ENCODE results near the gene CIBAR2. TPM values are rescaled to one million over a fixed set of nuclear protein-coding genes. Genes with fewer than 3 reads are reported as not detected.

Gene CIBAR2
- total RNA-seq, 4 donors from 2014 or later: 0.79 TPM; not detected in 3

- H3K36me3 ChIP-seq: peaks cover 0 to 11% (median 0%) of the 10 kb centered on the region in 4 donors
- intact Hi-C loops (cut with DNase I; ENCODE audit: low total_unique reads) (no loop called here), in situ Hi-C loops (cut with MboI; ENCODE audit: low pct_ligation_motif_present in 1 of 4, low pct_unique_long_range_greater_than_20kb in 1 of 4, low sequenced_read_pairs in 3 of 4) (no loop called here)
- 70% methylated on average over 33 of the region's 33 CpGs; no CpG with 5 or more reads in 1 of the 2 donors for WGBS, 2 donors (ENCODE audit: low coverage in 1 of 2)
- H3K4me1 ChIP-seq: peaks cover 0 to 11% (median 10%) of the 10 kb centered on the region in 4 donors
- no peak for TF ChIP-seq EP300 (IDR thresholded peaks at IDR 0.05; ENCODE audit: low read depth)
- TF ChIP-seq POLR2AphosphoS5 (IDR thresholded peaks at IDR 0.05): no peak
- TF ChIP-seq POLR2A (IDR thresholded peaks at IDR 0.05): no peak
- TF ChIP-seq CTCF (IDR thresholded peaks at IDR 0.05): no peak
- H3K27me3 ChIP-seq: no peaks in the 10 kb centered on the region
- peak; percentile 56 for DNase-seq
- no peak overlapping the region for H3K4me3 ChIP-seq
- H3K9me3 ChIP-seq: no peaks in the 10 kb centered on the region
- H3K27ac ChIP-seq: no peak overlapping the region
Measured at GRCh38 chr16:85082173-85083050, 29.9 kb downstream of the CIBAR2 start.

- no peak overlapping the region for H3K27ac ChIP-seq
- no peak overlapping the region for H3K4me3 ChIP-seq
- 86% methylated on average over 5 of the region's 15 CpGs; no CpG with 5 or more reads in 1 of the 2 donors for WGBS, 2 donors (ENCODE audit: low coverage in 1 of 2)
- H3K27me3 ChIP-seq: no peaks in the 10 kb centered on the region
- intact Hi-C loops (cut with DNase I; ENCODE audit: low total_unique reads) (no loop called here), in situ Hi-C loops (cut with MboI; ENCODE audit: low pct_ligation_motif_present in 1 of 4, low pct_unique_long_range_greater_than_20kb in 1 of 4, low sequenced_read_pairs in 3 of 4) (no loop called here)
- DNase-seq: no peak
- no peaks in the 10 kb centered on the region for H3K9me3 ChIP-seq
- peaks cover 0 to 17% (median 0%) of the 10 kb centered on the region in 4 donors for H3K36me3 ChIP-seq
- H3K4me1 ChIP-seq: peaks cover 0 to 5% (median 5%) of the 10 kb centered on the region in 4 donors
- TF ChIP-seq POLR2A (IDR thresholded peaks at IDR 0.05) (no peak), CTCF (IDR thresholded peaks at IDR 0.05) (no peak), EP300 (IDR thresholded peaks at IDR 0.05; ENCODE audit: low read depth) (no peak), POLR2AphosphoS5 (IDR thresholded peaks at IDR 0.05) (no peak)
Measured at GRCh38 chr16:85081765-85082164, 30.5 kb downstream of the CIBAR2 start.

- no peaks in the 10 kb centered on the region for H3K9me3 ChIP-seq
- no peaks in the 10 kb centered on the region for H3K27me3 ChIP-seq
- in situ Hi-C loops (cut with MboI; ENCODE audit: low pct_ligation_motif_present in 1 of 4, low pct_unique_long_range_greater_than_20kb in 1 of 4, low sequenced_read_pairs in 3 of 4) (no loop called here), intact Hi-C loops (cut with DNase I; ENCODE audit: low total_unique reads) (no loop called here)
- 87 to 93% methylated on average over 5 to 9 of the region's 9 CpGs for WGBS, 2 donors (ENCODE audit: low coverage in 1 of 2)
- no peak for DNase-seq
- no peak overlapping the region for H3K4me3 ChIP-seq
- no peak overlapping the region for H3K27ac ChIP-seq
- H3K4me1 ChIP-seq: peaks cover 0 to under 1% (median 0%) of the 10 kb centered on the region in 4 donors
- TF ChIP-seq EP300 (IDR thresholded peaks at IDR 0.05; ENCODE audit: low read depth) (no peak), POLR2A (IDR thresholded peaks at IDR 0.05) (no peak), CTCF (IDR thresholded peaks at IDR 0.05) (no peak), POLR2AphosphoS5 (IDR thresholded peaks at IDR 0.05) (no peak)
- peaks cover 0 to 17% (median 0%) of the 10 kb centered on the region in 4 donors for H3K36me3 ChIP-seq
Measured at GRCh38 chr16:85081038-85081437, 31.2 kb downstream of the CIBAR2 start.

GRCh38 chr16:85079785-85080570, 32.3 kb downstream of the CIBAR2 start:
- intact Hi-C loops (cut with DNase I; ENCODE audit: low total_unique reads): no loop called here
- H3K4me3 ChIP-seq: no peak overlapping the region
- H3K4me1 ChIP-seq: no peaks in the 10 kb centered on the region
- no peak overlapping the region for H3K27ac ChIP-seq
- no peaks in the 10 kb centered on the region for H3K27me3 ChIP-seq
- DNase-seq: no peak
- TF ChIP-seq POLR2A (IDR thresholded peaks at IDR 0.05): no peak
- no peak for TF ChIP-seq EP300 (IDR thresholded peaks at IDR 0.05; ENCODE audit: low read depth)
- TF ChIP-seq POLR2AphosphoS5 (IDR thresholded peaks at IDR 0.05): no peak
- TF ChIP-seq CTCF (IDR thresholded peaks at IDR 0.05): no peak
- H3K9me3 ChIP-seq: no peaks in the 10 kb centered on the region
- H3K36me3 ChIP-seq: peaks cover 0 to 17% (median 0%) of the 10 kb centered on the region in 4 donors
- 73 to 90% methylated on average over 6 to 22 of the region's 22 CpGs for WGBS, 2 donors (ENCODE audit: low coverage in 1 of 2)
- in situ Hi-C loops (cut with MboI; ENCODE audit: low pct_ligation_motif_present in 1 of 4, low pct_unique_long_range_greater_than_20kb in 1 of 4, low sequenced_read_pairs in 3 of 4): no loop called here
